ENCODE results near the gene CUEDC1.

- TF ChIP-seq, protein P1, sequence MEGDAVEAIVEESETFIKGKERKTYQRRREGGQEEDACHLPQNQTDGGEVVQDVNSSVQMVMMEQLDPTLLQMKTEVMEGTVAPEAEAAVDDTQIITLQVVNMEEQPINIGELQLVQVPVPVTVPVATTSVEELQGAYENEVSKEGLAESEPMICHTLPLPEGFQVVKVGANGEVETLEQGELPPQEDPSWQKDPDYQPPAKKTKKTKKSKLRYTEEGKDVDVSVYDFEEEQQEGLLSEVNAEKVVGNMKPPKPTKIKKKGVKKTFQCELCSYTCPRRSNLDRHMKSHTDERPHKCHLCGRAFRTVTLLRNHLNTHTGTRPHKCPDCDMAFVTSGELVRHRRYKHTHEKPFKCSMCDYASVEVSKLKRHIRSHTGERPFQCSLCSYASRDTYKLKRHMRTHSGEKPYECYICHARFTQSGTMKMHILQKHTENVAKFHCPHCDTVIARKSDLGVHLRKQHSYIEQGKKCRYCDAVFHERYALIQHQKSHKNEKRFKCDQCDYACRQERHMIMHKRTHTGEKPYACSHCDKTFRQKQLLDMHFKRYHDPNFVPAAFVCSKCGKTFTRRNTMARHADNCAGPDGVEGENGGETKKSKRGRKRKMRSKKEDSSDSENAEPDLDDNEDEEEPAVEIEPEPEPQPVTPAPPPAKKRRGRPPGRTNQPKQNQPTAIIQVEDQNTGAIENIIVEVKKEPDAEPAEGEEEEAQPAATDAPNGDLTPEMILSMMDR (IDR thresholded peaks at IDR 0.05; ENCODE audit: borderline replicate concordance, extremely low read depth, low read length, poor library complexity, severe bottlenecking) = no peak
- no peak for TF ChIP-seq EZH2 (IDR thresholded peaks at IDR 0.05; ENCODE audit: borderline replicate concordance, low read depth, low read length, severe bottlenecking)
These were observed 49.2 kb downstream of the CUEDC1 start for GRCh38 chr17:57905875-57906455.

Data from DND-41 (cell line).